HT1080 (cell line): ENCODE results near the gene HSH2D. TPM values are rescaled to one million over a fixed set of nuclear protein-coding genes. Genes with fewer than 3 reads are reported as not detected.
A peak's percentile ranks its signal among the peaks of the same experiment; 100 is the strongest.
"Not testable (repeated sequence)": the region's sequence is repeated elsewhere in the genome, so short reads cannot be mapped to it uniquely, and the experiment has no call there.

Source experiments
- DNase-seq: peaks from one replicate; pipeline ENCODE4 v3.0.0-alpha.2; 2015; ENCODE audit warnings: low read depth
- total RNA-seq: library from RNA; depleted of rRNA; stranded (reverse); fragments of >200 nt; shearing (Covaris generic); gene quantifications from 2 replicates; pipeline ENCODE4 v1.2.3, GENCODE V29; 2014

Gene HSH2D
- total RNA-seq, 1 experiment from 2014 or later, result not detected

- no peak for DNase-seq
These were observed 11.1 kb downstream of the HSH2D start for GRCh38 chr19:16154557-16154956.

GRCh38 chr19:16155128-16155527 is 11.6 kb downstream of the HSH2D start:
- DNase-seq, result no peak

- DNase-seq, result no peak
These were observed 13.4 kb downstream of the HSH2D start for GRCh38 chr19:16156904-16157303.

GRCh38 chr19:16157601-16158000 is 14.1 kb downstream of the HSH2D start:
- no peak for DNase-seq

GRCh38 chr19:16159655-16160054 is 16.2 kb downstream of the HSH2D start:
- DNase-seq, result no peak

DNA sequence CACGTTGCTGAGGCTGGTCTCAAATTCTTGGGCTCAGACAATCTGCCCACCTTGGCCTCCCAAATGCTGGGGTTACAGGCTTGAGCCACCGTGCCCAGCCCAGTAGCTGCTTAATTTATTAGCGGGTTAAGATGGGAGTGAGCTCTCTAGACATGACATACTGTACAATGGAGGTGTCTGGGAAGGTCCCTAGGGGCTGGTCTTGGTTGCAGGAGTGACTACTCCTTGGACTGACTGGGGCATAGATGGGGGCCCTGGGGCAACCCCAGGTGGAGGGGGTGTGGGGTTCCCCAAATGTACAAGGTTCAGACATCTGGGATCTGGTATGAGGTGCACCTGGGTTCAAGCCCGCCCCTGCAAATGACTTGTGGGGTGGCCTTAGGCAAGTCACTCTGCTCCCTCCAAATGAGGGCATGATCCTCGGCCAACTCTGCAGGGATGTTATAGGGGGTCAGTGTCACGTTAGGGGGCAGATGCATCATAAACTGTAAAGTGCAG is 17.0 kb downstream of the HSH2D start:
- no peak for DNase-seq

GRCh38 chr19:16160943-16161560 is 17.6 kb downstream of the HSH2D start:
- peak; percentile 97 for DNase-seq

DNA sequence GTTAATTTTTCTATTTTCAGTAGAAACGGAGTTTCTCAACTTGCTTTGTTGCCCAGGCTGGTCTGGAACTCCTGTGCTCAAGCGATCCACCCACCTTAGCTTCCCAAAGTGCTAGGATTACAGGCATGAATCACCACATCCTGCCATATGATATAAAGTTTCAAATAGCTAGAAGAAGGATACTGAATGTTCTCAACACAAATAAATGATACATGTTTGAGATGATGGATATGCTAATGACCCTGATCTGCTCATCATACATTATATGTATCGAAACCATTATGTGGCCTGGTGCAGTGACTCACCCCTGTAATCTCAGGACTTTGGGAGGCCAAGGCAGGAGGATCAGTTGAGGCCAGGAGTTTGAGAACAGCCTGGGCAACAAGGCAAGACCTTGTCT is 18.4 kb downstream of the HSH2D start:
- DNase-seq, result peak; percentile 98

GRCh38 chr19:16164222-16164890 is 20.9 kb downstream of the HSH2D start:
- DNase-seq, result no peak

DNA sequence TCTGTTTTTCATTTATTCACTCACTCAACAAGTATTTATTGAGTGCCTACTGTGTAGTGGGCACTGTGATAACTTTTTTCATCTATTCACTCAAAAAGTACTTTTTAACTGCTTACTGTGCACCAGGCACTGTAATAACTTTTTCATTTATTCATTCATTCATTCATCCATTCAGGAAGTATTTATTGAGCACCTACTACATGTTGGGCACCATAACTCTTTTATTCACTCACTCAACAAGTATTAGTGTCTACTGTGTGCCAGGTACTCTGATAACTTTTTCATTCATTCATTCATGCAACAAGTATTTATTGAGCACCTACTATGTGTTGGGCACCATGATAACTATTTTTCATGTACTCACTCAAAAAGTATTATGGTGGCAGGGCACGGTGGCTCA is 22.9 kb downstream of the HSH2D start:
- DNase-seq, result no peak

DNA sequence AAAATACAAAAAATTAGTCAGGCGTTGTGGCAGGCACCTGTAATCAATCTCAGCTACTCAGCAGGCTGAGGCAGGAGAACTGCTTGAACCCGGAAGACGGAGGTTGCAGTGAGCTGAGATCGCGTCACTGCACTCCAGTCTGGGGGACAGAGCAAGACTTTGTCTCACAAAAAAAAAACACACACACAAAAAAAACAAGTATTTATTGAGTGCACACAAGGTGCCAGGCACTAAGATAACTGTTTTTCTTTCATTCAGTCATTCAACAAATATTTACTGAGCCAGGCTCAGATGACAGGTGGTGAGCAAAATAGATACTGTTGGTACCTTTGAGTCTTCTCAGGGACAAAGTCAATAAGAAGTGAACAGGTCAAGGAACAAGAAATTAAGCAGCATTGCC is 23.6 kb downstream of the HSH2D start:
- DNase-seq, result no peak

DNA sequence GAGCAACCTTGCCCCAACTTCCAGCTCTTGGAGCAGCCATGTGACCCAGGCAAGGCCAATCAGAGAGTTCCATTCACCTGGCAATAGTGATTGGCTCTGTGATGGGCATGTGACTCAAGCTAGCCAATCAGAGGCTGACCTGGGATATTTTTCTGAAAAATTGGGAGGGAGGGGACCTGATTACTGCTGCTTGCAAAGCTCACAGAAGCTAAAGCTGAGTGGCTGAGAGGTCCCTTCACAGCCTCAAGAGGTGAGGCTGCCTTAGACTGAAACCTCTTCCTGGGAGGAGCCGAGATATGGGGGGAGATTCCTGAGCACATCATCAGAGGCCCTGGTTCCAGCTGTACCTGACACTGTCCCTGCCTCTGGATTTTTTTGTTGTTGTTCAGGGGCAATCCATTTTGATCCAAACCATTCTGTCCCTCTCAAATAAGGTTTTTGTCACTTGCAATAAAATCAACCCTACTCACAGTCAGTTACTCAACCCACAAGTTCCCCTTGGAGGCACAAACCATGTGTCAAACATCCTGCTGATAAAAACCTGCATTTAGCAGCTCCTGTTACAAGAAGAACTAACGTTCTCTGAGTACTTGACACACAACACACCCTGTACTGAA is 25.1 kb downstream of the HSH2D start:
- DNase-seq, result no peak

DNA sequence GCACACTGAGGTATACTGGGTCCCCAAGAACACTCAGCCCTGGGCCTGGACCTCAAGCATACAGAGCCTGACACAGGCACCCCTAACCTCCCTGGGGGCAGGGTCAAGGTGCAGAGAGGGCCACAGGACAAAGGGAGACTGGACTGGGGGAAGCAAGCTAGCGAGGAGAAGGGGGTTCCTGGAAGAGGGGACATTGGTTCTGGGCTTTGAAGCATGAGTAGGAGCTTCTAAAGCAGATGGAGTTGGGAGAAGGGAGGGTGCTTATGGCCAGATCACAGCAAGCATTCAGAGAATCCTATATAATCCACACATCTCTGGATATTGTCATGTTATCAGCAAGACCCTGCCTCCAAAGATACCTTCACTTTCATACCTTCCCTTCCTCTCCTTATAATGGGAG is 26.6 kb downstream of the HSH2D start:
- DNase-seq, result no peak

DNA sequence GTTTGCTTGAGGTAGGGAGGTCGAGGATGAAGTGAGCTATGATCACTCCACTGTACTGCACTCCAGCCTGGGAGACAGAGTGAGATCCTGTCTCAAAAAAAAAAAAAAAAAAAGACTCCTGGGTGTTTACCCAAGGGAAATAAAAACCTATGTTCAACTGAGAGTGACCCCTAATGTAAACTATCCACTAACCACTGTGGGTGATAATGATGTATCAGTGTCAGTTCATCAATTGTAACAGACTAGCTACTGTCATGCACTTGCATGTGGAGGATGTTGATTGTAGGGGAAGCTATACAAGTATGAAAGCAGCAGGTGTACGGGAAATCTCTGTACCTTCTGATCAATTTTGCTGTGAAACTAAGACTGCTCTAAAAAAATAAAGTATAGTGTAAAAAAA is 32.5 kb downstream of the HSH2D start:
- DNase-seq, result no peak

DNA sequence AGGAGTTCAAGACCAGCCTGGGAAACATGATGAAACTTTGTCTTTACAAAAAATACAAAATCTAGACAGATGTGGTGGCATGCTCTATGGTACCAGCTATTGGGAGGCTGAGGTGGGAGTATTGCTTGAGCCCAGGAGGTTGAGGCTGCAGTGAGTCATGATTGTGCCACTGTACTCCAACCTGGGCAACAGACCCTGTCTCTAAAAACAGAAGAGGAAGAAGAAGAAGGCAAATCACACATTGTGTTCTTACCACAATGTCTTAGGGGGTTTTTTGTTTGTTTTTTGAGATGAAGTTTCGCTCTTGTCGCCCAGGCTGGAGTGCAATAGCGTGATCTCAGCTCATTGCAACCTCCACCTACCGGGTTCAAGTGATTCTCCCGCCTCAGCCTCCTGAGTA is 35.4 kb downstream of the HSH2D start:
- DNase-seq, result not testable (repeated sequence)

DNA sequence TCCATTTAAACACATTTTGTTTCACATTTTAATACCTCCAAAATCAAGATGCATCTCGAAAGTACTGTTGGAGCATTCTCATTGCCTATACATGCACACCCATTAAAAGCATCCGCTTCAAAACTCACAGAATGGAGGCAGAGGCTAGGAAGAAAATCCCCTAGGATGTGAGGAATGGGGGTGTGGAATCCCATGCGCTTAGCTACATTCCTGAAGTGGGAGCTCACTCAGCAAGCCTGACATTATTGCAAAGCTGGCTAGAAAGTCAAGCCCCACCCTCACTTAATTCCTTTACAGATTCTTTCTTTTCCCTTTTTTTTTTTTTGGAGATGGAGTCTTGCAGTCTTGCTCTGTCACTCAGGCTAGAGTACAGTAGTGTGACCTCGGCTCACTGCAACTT is 37.1 kb downstream of the HSH2D start:
- peak; percentile 71 for DNase-seq

- DNase-seq, result no peak
These were observed 41.2 kb downstream of the HSH2D start for GRCh38 chr19:16184665-16185122.

- DNase-seq, result peak; percentile 98
These were observed 41.8 kb downstream of the HSH2D start, which contains the start of gene FAM32A for GRCh38 chr19:16185123-16185767. Gene FAM32A (plus strand): TSS chr19:16185410. CDS start chr19:16185443, 33 bp downstream.

DNA sequence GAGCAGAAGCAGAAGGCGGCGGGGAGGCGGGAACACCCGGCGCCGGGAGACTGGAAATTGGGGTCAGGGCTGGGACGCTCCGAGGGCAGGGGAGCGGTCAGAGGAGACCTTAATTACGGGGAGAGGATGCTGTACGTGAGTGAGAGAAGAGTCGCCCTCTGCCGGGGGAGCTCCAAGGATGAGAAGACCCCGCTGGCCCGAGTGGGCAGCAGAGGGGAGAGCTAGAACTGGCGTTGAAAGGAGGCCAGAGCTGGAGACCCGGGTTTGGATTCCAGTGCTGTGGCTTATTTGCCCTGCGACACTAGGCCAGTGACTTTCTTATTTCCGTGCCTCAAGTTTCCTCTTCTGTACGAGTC is 42.3 kb downstream of the HSH2D start:
- DNase-seq, result peak; percentile 48

GRCh38 chr19:16188521-16188920 is 45.0 kb downstream of the HSH2D start:
- DNase-seq, result no peak

- DNase-seq, result no peak
These were observed 46.7 kb downstream of the HSH2D start for GRCh38 chr19:16190198-16190597.

DNA sequence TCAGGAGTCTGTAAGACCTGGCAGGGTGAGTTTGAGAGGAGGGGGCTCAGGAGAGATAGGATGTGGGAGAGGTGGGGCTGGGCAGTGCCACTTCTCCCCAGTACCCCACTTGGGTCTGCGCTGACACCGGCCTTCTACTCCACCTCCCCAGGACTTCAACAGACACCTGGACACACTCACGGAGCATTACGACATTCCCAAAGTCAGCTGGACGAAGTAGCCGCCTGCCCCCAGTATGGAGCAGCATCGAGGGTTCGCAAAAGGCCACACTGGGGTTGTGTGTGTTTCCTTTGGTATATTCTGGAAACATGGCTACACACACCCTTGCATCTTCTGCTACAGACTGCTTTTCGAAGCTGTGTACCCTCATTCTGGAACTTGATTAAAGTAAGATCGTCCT is 47.3 kb downstream of the HSH2D start:
- no peak for DNase-seq
